Measurements from ENCODE around the gene MED17.

MED17 gene, protein sequence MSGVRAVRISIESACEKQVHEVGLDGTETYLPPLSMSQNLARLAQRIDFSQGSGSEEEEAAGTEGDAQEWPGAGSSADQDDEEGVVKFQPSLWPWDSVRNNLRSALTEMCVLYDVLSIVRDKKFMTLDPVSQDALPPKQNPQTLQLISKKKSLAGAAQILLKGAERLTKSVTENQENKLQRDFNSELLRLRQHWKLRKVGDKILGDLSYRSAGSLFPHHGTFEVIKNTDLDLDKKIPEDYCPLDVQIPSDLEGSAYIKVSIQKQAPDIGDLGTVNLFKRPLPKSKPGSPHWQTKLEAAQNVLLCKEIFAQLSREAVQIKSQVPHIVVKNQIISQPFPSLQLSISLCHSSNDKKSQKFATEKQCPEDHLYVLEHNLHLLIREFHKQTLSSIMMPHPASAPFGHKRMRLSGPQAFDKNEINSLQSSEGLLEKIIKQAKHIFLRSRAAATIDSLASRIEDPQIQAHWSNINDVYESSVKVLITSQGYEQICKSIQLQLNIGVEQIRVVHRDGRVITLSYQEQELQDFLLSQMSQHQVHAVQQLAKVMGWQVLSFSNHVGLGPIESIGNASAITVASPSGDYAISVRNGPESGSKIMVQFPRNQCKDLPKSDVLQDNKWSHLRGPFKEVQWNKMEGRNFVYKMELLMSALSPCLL

DNA sequence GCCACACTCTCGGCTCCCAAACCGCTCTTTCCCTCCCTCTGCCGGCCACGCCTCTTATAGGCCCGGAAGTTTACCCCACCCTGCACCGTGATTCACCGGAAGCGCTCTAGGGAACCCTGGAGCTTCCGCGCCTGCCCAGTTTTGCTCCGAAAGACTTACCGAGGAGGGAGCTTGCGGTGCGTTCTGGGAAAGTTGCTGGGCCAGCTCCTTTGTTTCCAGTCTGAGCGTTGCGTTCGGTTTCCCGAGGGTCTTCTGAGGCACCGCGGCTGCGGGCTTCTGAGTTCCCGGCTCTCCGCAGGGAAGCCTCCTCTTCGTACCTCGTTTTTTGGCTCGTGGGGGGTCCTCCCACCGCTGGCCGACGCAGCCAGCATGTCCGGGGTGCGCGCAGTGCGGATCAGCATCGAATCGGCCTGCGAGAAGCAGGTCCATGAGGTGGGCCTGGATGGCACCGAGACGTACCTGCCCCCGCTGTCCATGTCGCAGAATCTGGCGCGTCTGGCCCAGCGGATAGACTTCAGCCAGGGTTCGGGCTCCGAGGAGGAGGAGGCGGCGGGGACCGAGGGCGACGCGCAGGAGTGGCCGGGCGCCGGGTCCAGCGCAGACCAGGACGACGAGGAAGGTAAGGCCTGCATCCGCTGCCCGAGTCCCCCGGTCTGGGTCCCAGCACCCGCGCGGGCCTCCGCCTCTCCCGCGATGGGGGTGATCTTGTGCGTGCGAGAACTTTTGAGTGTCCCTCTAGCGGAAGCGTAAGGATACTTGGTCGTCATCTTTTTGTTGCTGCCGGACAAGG is at the start of gene MED17:
Gene MED17 (plus strand): TSS at position 138 of the 790 bp plus-strand sequence. CDS start 232 bp downstream, at position 370.
- DNase-seq (ENCODE audit: low read depth) = peak; percentile 75

DNA sequence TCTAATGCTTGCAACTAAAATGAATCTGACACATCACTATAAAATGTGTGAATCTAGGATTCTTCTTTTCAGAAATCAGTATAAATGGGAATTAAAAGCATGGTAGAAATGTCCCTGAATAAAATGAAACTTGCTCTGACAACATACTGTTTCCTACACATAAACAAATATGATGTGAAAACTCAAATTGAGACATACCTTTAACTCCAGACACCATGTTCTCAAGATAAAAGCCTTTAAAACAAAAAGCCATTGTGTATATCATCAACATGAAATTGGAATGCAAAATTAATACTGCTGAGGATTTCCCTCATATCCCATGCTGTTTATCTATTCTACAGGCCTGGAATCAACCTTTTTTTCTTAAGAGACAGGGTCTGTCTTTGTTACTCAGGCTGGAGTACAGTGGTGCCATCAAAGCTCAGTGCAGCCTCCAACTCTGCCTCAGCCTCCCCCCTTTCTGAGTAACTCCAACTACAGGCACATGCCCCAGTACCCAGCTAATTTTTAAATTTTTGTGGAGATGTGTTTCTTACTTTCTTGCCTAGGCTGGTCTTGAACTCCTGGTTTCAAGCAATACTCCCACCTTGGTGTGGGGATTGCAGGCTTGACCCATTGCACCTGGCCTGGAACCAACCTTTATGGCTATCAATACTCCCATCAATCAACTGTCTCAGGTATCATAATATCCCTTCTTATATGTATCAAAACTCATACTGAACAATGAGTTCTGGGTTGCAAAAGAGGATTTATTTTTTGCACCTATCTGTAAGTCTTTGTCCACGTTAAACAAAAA is 49.5 kb upstream of the MED17 start:
- DNase-seq (ENCODE audit: low read depth) = no peak
- TF ChIP-seq, protein P1, sequence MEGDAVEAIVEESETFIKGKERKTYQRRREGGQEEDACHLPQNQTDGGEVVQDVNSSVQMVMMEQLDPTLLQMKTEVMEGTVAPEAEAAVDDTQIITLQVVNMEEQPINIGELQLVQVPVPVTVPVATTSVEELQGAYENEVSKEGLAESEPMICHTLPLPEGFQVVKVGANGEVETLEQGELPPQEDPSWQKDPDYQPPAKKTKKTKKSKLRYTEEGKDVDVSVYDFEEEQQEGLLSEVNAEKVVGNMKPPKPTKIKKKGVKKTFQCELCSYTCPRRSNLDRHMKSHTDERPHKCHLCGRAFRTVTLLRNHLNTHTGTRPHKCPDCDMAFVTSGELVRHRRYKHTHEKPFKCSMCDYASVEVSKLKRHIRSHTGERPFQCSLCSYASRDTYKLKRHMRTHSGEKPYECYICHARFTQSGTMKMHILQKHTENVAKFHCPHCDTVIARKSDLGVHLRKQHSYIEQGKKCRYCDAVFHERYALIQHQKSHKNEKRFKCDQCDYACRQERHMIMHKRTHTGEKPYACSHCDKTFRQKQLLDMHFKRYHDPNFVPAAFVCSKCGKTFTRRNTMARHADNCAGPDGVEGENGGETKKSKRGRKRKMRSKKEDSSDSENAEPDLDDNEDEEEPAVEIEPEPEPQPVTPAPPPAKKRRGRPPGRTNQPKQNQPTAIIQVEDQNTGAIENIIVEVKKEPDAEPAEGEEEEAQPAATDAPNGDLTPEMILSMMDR (conservative IDR thresholded peaks at IDR 0.05; ENCODE audit: low read depth, low read length) = no peak
- H3K4me3 ChIP-seq (ENCODE audit: low read length) = no peak overlapping the region

More for the DNA sequence above, at the start of gene MED17:
- TF ChIP-seq, protein P1 (conservative IDR thresholded peaks at IDR 0.05; ENCODE audit: low read depth, low read length) = peak; percentile 37
- peak within 1 kb of the TSS; percentile 97 for H3K4me3 ChIP-seq (ENCODE audit: low read length)

DNA sequence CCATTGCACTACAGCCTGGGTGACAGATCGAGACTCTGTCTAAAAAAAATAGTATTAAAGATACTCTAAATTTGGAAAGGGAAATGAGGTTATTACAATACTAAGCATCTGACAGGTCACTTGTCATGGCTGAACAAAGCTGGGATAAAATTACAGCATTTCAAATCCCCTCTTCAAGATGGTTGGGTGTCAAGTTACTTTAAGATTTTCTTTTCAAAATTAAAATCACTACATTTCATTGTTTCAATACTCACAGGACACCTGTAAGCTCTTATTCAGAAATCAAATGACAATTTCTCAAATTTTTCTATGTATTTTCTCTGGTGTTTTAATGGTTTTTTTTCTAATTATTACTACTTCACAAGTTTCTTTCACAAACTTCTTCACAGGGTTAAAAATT is 48.5 kb upstream of the MED17 start:
- no peak overlapping the region for H3K4me3 ChIP-seq (ENCODE audit: low read length)
- DNase-seq (ENCODE audit: low read depth) = no peak
- TF ChIP-seq, protein P1 (conservative IDR thresholded peaks at IDR 0.05; ENCODE audit: low read depth, low read length) = no peak

DNA sequence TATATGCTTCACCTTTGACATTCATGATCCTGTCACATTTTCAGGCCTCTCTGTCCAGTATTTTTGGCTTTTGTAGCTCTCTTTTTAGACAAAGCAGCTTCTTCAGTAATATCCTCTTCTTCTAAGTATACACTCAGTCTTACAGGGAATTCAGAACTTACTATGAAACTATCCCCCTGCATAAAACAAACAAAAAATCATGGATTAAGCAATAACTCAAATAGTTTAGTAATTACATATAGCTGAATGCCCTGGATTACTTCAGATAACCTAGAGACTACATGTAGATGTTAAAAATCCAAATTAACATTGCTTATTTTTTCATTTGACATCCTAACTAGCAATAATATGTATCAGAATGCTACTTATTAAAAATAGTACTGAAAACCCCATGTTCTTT is 48.0 kb upstream of the MED17 start:
- TF ChIP-seq, protein P1 (conservative IDR thresholded peaks at IDR 0.05; ENCODE audit: low read depth, low read length) = no peak
- H3K4me3 ChIP-seq (ENCODE audit: low read length) = no peak overlapping the region

DNA sequence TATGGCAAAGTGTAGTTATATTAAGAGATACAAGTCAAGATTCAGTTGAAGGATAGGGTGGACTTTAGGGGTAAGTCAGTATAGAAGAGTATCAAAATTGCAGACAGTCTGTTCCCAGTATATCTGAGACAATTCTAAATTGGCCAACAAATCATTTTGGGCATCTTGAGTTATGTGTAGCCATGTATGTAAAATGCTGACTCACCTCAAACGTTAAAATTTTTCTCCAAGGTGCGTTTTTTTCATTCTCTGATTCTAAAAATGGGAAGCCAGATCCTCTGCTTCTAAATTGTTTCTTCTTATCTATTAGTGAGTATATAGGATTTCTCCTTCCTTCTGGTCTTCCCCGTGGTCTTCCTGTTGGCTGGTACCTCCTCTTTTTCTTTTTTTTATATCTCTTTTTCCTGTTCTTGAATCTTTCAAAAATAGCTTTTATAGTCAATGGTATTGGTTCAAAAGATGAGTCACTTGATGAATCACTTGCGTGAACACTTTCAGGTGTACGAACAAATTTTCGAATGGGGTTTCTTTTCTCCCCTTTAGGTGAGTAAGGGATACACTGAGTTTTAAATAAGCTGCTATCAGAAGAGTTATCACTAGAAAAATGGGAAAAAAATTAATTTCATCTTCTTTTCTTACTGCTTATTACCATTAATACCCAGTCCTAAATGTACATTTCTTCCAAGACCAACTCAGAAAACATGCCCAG is 46.0 kb upstream of the MED17 start:
- peak overlapping the region; percentile 97 for H3K4me3 ChIP-seq (ENCODE audit: low read length)
- no peak for DNase-seq (ENCODE audit: low read depth)
- TF ChIP-seq, protein P1 (conservative IDR thresholded peaks at IDR 0.05; ENCODE audit: low read depth, low read length) = no peak

More for the DNA sequence above, 48.0 kb upstream of the MED17 start:
- DNase-seq (ENCODE audit: low read depth) = no peak

DNA sequence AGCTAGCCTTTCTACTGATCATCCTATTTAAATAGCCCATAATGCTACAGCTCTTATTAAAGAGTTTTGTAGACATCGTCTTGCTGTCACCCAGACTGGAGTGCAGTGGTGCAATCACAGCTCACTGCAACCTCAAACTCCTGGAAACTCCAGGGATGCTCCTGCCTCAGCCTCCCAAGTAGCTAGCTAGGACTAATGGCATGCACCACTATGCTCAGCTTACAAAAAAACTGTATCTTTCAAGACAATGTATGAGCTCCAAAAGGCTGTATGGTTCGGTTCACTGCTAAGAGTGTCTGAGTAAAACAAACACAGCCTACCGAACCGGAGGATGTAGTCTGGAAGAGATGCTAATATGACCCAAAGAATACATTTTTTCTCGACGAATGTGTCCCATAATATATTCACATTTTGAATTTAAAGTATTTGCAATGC is 45.4 kb upstream of the MED17 start:
- no peak for DNase-seq (ENCODE audit: low read depth)
- H3K4me3 ChIP-seq (ENCODE audit: low read length) = peak overlapping the region; percentile 97
- TF ChIP-seq, protein P1 (conservative IDR thresholded peaks at IDR 0.05; ENCODE audit: low read depth, low read length) = no peak

All from retinal pigment epithelial cell (primary cell).